Kidney (tissue), 14 donors: Measurements from ENCODE around the gene CSNK1G1. TPM values are rescaled to one million over a fixed set of nuclear protein-coding genes. Genes with fewer than 3 reads are reported as not detected.
"Not testable (repeated sequence)": the region's sequence is repeated elsewhere in the genome, so short reads cannot be mapped to it uniquely, and the experiment has no call there.

Source experiments
- DNase-seq, 5 donors: peaks; one replicate each; pipeline ENCODE4 v3.0.0-alpha.2; 2013 to 2020
- FAIRE-seq: peaks from 2 replicates; lab custom pipeline; 2012; peaks lifted over from hg19 to GRCh38; lab: Jason Lieb, UNC
- H3K27ac ChIP-seq, 2 donors: one replicate each; pipeline ENCODE4 v1.7.0; 2013; ENCODE audit warnings: low read depth in 2 of 2, low read length in 2 of 2, inconsistent platforms in 1 of 2
- H3K27me3 ChIP-seq: one replicate; pipeline ENCODE4 v1.7.1; 2013; ENCODE audit warnings: low read length, inconsistent platforms; ENCODE audit not compliant: control insufficient read depth, insufficient read depth
- H3K36me3 ChIP-seq, 3 donors: one replicate each; pipeline versions ENCODE4 v1.7.0 to v1.7.1; 2013; ENCODE audit warnings: low read length in 3 of 3, control low read depth in 1 of 3, inconsistent platforms in 1 of 3; ENCODE audit not compliant: insufficient read depth in 3 of 3, control insufficient read depth in 2 of 3
- H3K4me1 ChIP-seq, 3 donors: one replicate each; pipeline versions ENCODE4 v1.7.0 to v1.7.1; 2013; ENCODE audit warnings: low read length in 3 of 3, inconsistent platforms in 1 of 3, low read depth in 1 of 3; ENCODE audit not compliant: control insufficient read depth in 2 of 3, insufficient read depth in 2 of 3
- H3K4me3 ChIP-seq, 3 donors: one replicate each; pipeline versions ENCODE4 v1.7.0 to v1.8.1; 2013; ENCODE audit warnings: low read length in 3 of 3, control low read depth in 1 of 3, inconsistent platforms in 1 of 3
- H3K9ac ChIP-seq, 3 donors: one replicate each; pipeline versions ENCODE4 v1.7.0 to v1.7.1; 2013; ENCODE audit warnings: low read length in 3 of 3, control low read depth in 1 of 3, inconsistent platforms in 1 of 3
- H3K9me3 ChIP-seq, 3 donors: one replicate each; pipeline versions ENCODE4 v1.7.0 to v1.7.1; 2013; ENCODE audit warnings: low read length in 3 of 3, control low read depth in 1 of 3, inconsistent platforms in 1 of 3; ENCODE audit not compliant: control insufficient read depth in 2 of 3, insufficient read depth in 1 of 3
- CTCF ChIP-seq: IDR thresholded peaks from 3 replicates; pipeline ENCODE4 v1.5.1; 2012; ENCODE audit warnings: mild to moderate bottlenecking, moderate library complexity, borderline replicate concordance; ENCODE audit not compliant: insufficient read depth; ENCODE audit errors: extremely low read depth
- intact Hi-C: fragments of 100-400 bp; cut with DNase I; formaldehyde crosslinking; loops from one replicate; pipeline ENCODE4 v1.11.1; 2022
- polyA plus RNA-seq: library from polyadenylated mRNA; stranded (reverse); fragments of 350-450 nt; fragmentation: Illumina TruSeq; extraction: RNeasy Lipid Tissue Mini Kit (QIAGEN cat#74804); gene quantifications from one replicate; pipeline ENCODE4 v1.2.3, GENCODE V29; 2014; ENCODE audit warnings: low read depth, low replicate concordance; ENCODE audit not compliant: insufficient read depth
- total RNA-seq: library from RNA; stranded (reverse); fragmentation: NEBNext Ultra II Directional; extraction: Animal tissue kit (Norgen Biotek cat#: 25700); gene quantifications from one replicate; pipeline ENCODE4 v1.2.1, GENCODE V29; 2021
- donor health status: control.
- donor health status: control.
- donor health status: control.
- donor health status: control.
- donor health status: control.
- donor health status: DM: yes; HTN: yes; CAD: no.
- donor health status: Normal renal cell carcinoma (clear cell type).

CSNK1G1 gene
- total and polyA plus RNA-seq, 2 donors from 2014 or later = 5.0 to 25.8 TPM

GRCh38 chr15:64396789-64397188 is 40.8 kb upstream of the CSNK1G1 start:
- TF ChIP-seq CTCF = no peak
- Histone ChIP-seq H3K27ac (no peak overlapping the region), H3K9ac (no peak overlapping the region), H3K36me3 (peaks cover 17 to 39% (median 30%) of the 10 kb centered on the region in 3 donors), H3K4me1 (no peaks in the 10 kb centered on the region), H3K4me3 (no peak overlapping the region), H3K9me3 (no peaks in the 10 kb centered on the region), H3K27me3 (no peaks in the 10 kb centered on the region)
- intact Hi-C loops = no loop called here
- DNase-seq (no peak), FAIRE-seq (no peak)

GRCh38 chr15:64392471-64392870 is 36.5 kb upstream of the CSNK1G1 start:
- peaks cover 10 to 19% (median 16%) of the 10 kb centered on the region in 3 donors for H3K36me3 ChIP-seq
- FAIRE-seq, DNase-seq, H3K4me1 ChIP-seq, H3K27ac ChIP-seq, H3K4me3 ChIP-seq, intact Hi-C loops, H3K9me3 ChIP-seq, H3K27me3 ChIP-seq, H3K9ac ChIP-seq: not testable (repeated sequence)

GRCh38 chr15:64389036-64389435 is 33.1 kb upstream of the CSNK1G1 start:
- Histone ChIP-seq H3K4me3 (peak overlapping the region in 2 of 3 donors; percentile 85 to 95), H3K27me3 (no peaks in the 10 kb centered on the region), H3K9ac (no peak overlapping the region), H3K27ac (no peak overlapping the region), H3K4me1 (peaks cover 0 to 4% (median 0%) of the 10 kb centered on the region in 3 donors), H3K9me3 (no peaks in the 10 kb centered on the region), H3K36me3 (peaks cover 2 to 4% (median 3%) of the 10 kb centered on the region in 3 donors)
- intact Hi-C loops = no loop called here
- DNase-seq (no peak), FAIRE-seq (no peak)
- TF ChIP-seq CTCF = no peak

GRCh38 chr15:64387562-64388168 is 31.7 kb upstream of the CSNK1G1 start, which contains the start of gene TRIP4:
TRIP4 (plus strand) TSS chr15:64387836; CDS start chr15:64387864, 28 bp downstream.
- Histone ChIP-seq H3K36me3 (no peaks in the 10 kb centered on the region), H3K27me3 (no peaks in the 10 kb centered on the region), H3K9ac (peak within 1 kb of the TSS; percentile 8 to 93 (median 84)), H3K9me3 (no peaks in the 10 kb centered on the region), H3K27ac (peak within 1 kb of the TSS; percentile 59 to 64), H3K4me1 (peaks cover 0 to 4% (median 0%) of the 10 kb centered on the region in 3 donors), H3K4me3 (peak within 1 kb of the TSS; percentile 85 to 95 (median 95))
- no peak for TF ChIP-seq CTCF
- intact Hi-C loops = no loop called here
- peak; percentile 96 to 99 (median 97) for DNase-seq
- FAIRE-seq = peak; percentile 32
